ENCODE results near the gene LHFPL6. TPM values are rescaled to one million over a fixed set of nuclear protein-coding genes. Genes with fewer than 3 reads are reported as not detected.

The LHFPL6 gene
- total and polyA plus RNA-seq, 4 donors = 22.7 to 115 (median 36.1) TPM

DNA sequence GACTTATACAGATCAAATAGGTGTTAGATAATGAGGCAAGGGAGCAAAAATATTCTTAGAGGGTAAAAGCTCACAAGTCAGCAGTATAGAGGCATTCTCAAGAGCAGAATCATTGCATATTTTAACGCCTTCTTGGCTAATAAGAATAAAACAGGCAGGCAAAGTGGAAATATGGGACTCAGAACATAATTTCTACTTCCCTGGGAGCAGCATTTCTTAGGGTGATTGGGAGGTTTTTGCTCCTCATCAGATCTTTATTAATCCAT is 39.6 kb downstream of the LHFPL6 start:
- no peak for TF ChIP-seq CTCF (IDR thresholded peaks at IDR 0.05; ENCODE audit: control extremely low read depth, extremely low read depth)
- H3K27me3 ChIP-seq (ENCODE audit: control insufficient read depth in 3 of 3, insufficient read depth in 3 of 3, low read length in 2 of 3) = no peaks in the 10 kb centered on the region
- ATAC-seq (ENCODE audit: insufficient read depth, low FRiP score) (no peak), DNase-seq (no peak)
- no peak overlapping the region for H3K27ac ChIP-seq (ENCODE audit: low read depth in 1 of 2, low read length in 1 of 2)
- no peak overlapping the region for H3K9ac ChIP-seq (ENCODE audit: insufficient read depth in 1 of 2, low read length in 2 of 2)
- WGBS, 2 donors = 96 to 97% methylated on average over 1 of the region's 1 CpG
- no peaks in the 10 kb centered on the region for H3K9me3 ChIP-seq (ENCODE audit: control insufficient read depth in 4 of 4, insufficient read depth in 3 of 4, low read length in 3 of 4)
- H3K36me3 ChIP-seq (ENCODE audit: control insufficient read depth in 4 of 4, insufficient read depth in 4 of 4, low read length in 4 of 4) = peaks cover 0 to 3% (median 0%) of the 10 kb centered on the region in 4 donors
- H3K4me1 ChIP-seq (ENCODE audit: control insufficient read depth in 5 of 5, insufficient read depth in 5 of 5, low read length in 5 of 5) = peaks cover 5 to 25% (median 11%) of the 10 kb centered on the region in 5 donors
- H3K4me3 ChIP-seq = no peak overlapping the region

- no peak for ATAC-seq (ENCODE audit: insufficient read depth, low FRiP score)
- 81 to 87% methylated on average over 1 of the region's 1 CpG for WGBS, 2 donors
- no peak for TF ChIP-seq CTCF (IDR thresholded peaks at IDR 0.05; ENCODE audit: control extremely low read depth, extremely low read depth)
Measured at GRCh38 chr13:39561971-39562370, 41.0 kb downstream of the LHFPL6 start.

GRCh38 chr13:39559847-39560246 is 43.1 kb downstream of the LHFPL6 start:
- Histone ChIP-seq H3K4me1 (ENCODE audit: control insufficient read depth in 5 of 5, insufficient read depth in 5 of 5, low read length in 5 of 5) (peaks cover 0 to 25% (median 6%) of the 10 kb centered on the region in 5 donors), H3K36me3 (ENCODE audit: control insufficient read depth in 4 of 4, insufficient read depth in 4 of 4, low read length in 4 of 4) (peaks cover 0 to 11% (median 2%) of the 10 kb centered on the region in 4 donors), H3K27ac (ENCODE audit: low read depth in 1 of 2, low read length in 1 of 2) (no peak overlapping the region), H3K4me3 (no peak overlapping the region), H3K9ac (ENCODE audit: insufficient read depth in 1 of 2, low read length in 2 of 2) (no peak overlapping the region), H3K27me3 (ENCODE audit: control insufficient read depth in 3 of 3, insufficient read depth in 3 of 3, low read length in 2 of 3) (no peaks in the 10 kb centered on the region), H3K9me3 (ENCODE audit: control insufficient read depth in 4 of 4, insufficient read depth in 3 of 4, low read length in 3 of 4) (no peaks in the 10 kb centered on the region)
- ATAC-seq (ENCODE audit: insufficient read depth, low FRiP score) (no peak), DNase-seq (no peak)
- WGBS, 2 donors = 83 to 93% methylated on average over 3 of the region's 3 CpGs
- TF ChIP-seq CTCF (IDR thresholded peaks at IDR 0.05; ENCODE audit: control extremely low read depth, extremely low read depth) = no peak

More at GRCh38 chr13:39561971-39562370, 41.0 kb downstream of the LHFPL6 start:
- no peak overlapping the region for H3K9ac ChIP-seq (ENCODE audit: insufficient read depth in 1 of 2, low read length in 2 of 2)
- H3K4me3 ChIP-seq = no peak overlapping the region
- peaks cover 0 to 11% (median 2%) of the 10 kb centered on the region in 4 donors for H3K36me3 ChIP-seq (ENCODE audit: control insufficient read depth in 4 of 4, insufficient read depth in 4 of 4, low read length in 4 of 4)
- no peak for DNase-seq
- no peaks in the 10 kb centered on the region for H3K27me3 ChIP-seq (ENCODE audit: control insufficient read depth in 3 of 3, insufficient read depth in 3 of 3, low read length in 2 of 3)
- H3K4me1 ChIP-seq (ENCODE audit: control insufficient read depth in 5 of 5, insufficient read depth in 5 of 5, low read length in 5 of 5) = peaks cover 5 to 25% (median 11%) of the 10 kb centered on the region in 5 donors
- no peak overlapping the region for H3K27ac ChIP-seq (ENCODE audit: low read depth in 1 of 2, low read length in 1 of 2)
- no peaks in the 10 kb centered on the region for H3K9me3 ChIP-seq (ENCODE audit: control insufficient read depth in 4 of 4, insufficient read depth in 3 of 4, low read length in 3 of 4)

- Histone ChIP-seq H3K36me3 (ENCODE audit: control insufficient read depth in 4 of 4, insufficient read depth in 4 of 4, low read length in 4 of 4) (peaks cover 0 to 11% (median 2%) of the 10 kb centered on the region in 4 donors), H3K27me3 (ENCODE audit: control insufficient read depth in 3 of 3, insufficient read depth in 3 of 3, low read length in 2 of 3) (no peaks in the 10 kb centered on the region), H3K9me3 (ENCODE audit: control insufficient read depth in 4 of 4, insufficient read depth in 3 of 4, low read length in 3 of 4) (no peaks in the 10 kb centered on the region), H3K4me1 (ENCODE audit: control insufficient read depth in 5 of 5, insufficient read depth in 5 of 5, low read length in 5 of 5) (peaks cover 0 to 14% (median 2%) of the 10 kb centered on the region in 5 donors), H3K27ac (ENCODE audit: low read depth in 1 of 2, low read length in 1 of 2) (no peak overlapping the region), H3K9ac (ENCODE audit: insufficient read depth in 1 of 2, low read length in 2 of 2) (no peak overlapping the region), H3K4me3 (no peak overlapping the region)
- ATAC-seq (ENCODE audit: insufficient read depth, low FRiP score) (no peak), DNase-seq (no peak)
- 91 to 95% methylated on average over 12 of the region's 12 CpGs for WGBS, 2 donors
- no peak for TF ChIP-seq CTCF (IDR thresholded peaks at IDR 0.05; ENCODE audit: control extremely low read depth, extremely low read depth)
Measured at GRCh38 chr13:39557285-39557955, 45.6 kb downstream of the LHFPL6 start.

Data from lung (tissue), 12 donors.